Urothelium cell line (cell line): Measurements from ENCODE around the gene CLCF1.
A peak's percentile ranks its signal among the peaks of the same experiment; 100 is the strongest.

Experiments used
- DNase-seq: peaks from one replicate; pipeline ENCODE4 v3.0.0; 2011; ENCODE audit warnings: low spot score, mixed read lengths
- FAIRE-seq: peaks from 2 replicates; lab custom pipeline; 2011; peaks lifted over from hg19 to GRCh38; lab: Jason Lieb, UNC

The CLCF1 gene

GRCh38 chr11:67372993-67373647 lies at the start of gene CLCF1:
Gene CLCF1, minus strand, starts transcription at chr11:67373598. Its CDS starts 59 bp downstream, at chr11:67373539.
- peak; percentile 62 for DNase-seq
- no peak for FAIRE-seq

- no peak for FAIRE-seq
- no peak for DNase-seq
Observed at GRCh38 chr11:67422891-67423290, 49.5 kb upstream of the CLCF1 start.

GRCh38 chr11:67421430-67422031 lies 48.1 kb upstream of the CLCF1 start:
- FAIRE-seq (no peak), DNase-seq (no peak)

GRCh38 chr11:67420646-67421429 lies 47.4 kb upstream of the CLCF1 start:
- FAIRE-seq (peak; percentile 81), DNase-seq (peak; percentile 98)

GRCh38 chr11:67420147-67420645 lies 46.8 kb upstream of the CLCF1 start:
- no peak for DNase-seq
- FAIRE-seq, result no peak

GRCh38 chr11:67419325-67420049 lies 46.1 kb upstream of the CLCF1 start:
- FAIRE-seq, result no peak
- DNase-seq, result no peak

GRCh38 chr11:67418476-67419281 lies 45.3 kb upstream of the CLCF1 start:
- DNase-seq, result no peak
- FAIRE-seq, result peak; percentile 13

GRCh38 chr11:67417425-67417824 lies 44.0 kb upstream of the CLCF1 start:
- FAIRE-seq (no peak), DNase-seq (no peak)

- FAIRE-seq, result no peak
- DNase-seq, result no peak
Observed at GRCh38 chr11:67416416-67417335, 43.3 kb upstream of the CLCF1 start.

GRCh38 chr11:67415501-67416304 lies 42.3 kb upstream of the CLCF1 start, which contains the start of gene CARNS1:
Gene CARNS1, plus strand, starts transcription at chr11:67415678. Its CDS starts 522 bp downstream, at chr11:67416200.
- no peak for FAIRE-seq

GRCh38 chr11:67413266-67413849 lies 40.0 kb upstream of the CLCF1 start:
- no peak for FAIRE-seq
- no peak for DNase-seq

More at GRCh38 chr11:67415501-67416304, 42.3 kb upstream of the CLCF1 start, which contains the start of gene CARNS1:
- no peak for DNase-seq

GRCh38 chr11:67412495-67413179 lies 39.2 kb upstream of the CLCF1 start:
- DNase-seq, result no peak
- FAIRE-seq, result no peak

GRCh38 chr11:67411785-67412152 lies 38.4 kb upstream of the CLCF1 start:
- no peak for FAIRE-seq
- no peak for DNase-seq

GRCh38 chr11:67410984-67411784 lies 37.8 kb upstream of the CLCF1 start:
- DNase-seq, result no peak
- FAIRE-seq, result no peak

- FAIRE-seq (no peak), DNase-seq (no peak)
Observed at GRCh38 chr11:67410369-67410831, 37.0 kb upstream of the CLCF1 start.

- DNase-seq (no peak), FAIRE-seq (no peak)
Observed at GRCh38 chr11:67409781-67410368, 36.5 kb upstream of the CLCF1 start.
